Fibroblast of lung (primary cell): Measurements from ENCODE around the gene COL11A2. TPM values are rescaled to one million over a fixed set of nuclear protein-coding genes. Genes with fewer than 3 reads are reported as not detected.
"Not testable (repeated sequence)": the region's sequence is repeated elsewhere in the genome, so short reads cannot be mapped to it uniquely, and the experiment has no call there.

Source experiments
- DNase-seq, 2 donors: peaks; one replicate each; pipeline versions ENCODE4 v3.0.0 to v3.0.0-alpha.2; 2010; ENCODE audit warnings: low read depth in 2 of 2
- H2AFZ ChIP-seq: 2 replicates; pipeline ENCODE4 v1.5.1; 2012; ENCODE audit warnings: low read length, control low read depth, inconsistent platforms
- H3K27ac ChIP-seq: 2 replicates; pipeline ENCODE4 v1.5.1; 2011; ENCODE audit warnings: low read length, control low read depth; ENCODE audit not compliant: insufficient read depth
- H3K27me3 ChIP-seq: 2 replicates; pipeline ENCODE4 v1.5.1; 2011; ENCODE audit warnings: mild to moderate bottlenecking, low read length; ENCODE audit not compliant: control insufficient read depth, insufficient read depth
- H3K36me3 ChIP-seq: 2 replicates; pipeline ENCODE4 v1.5.1; 2011; ENCODE audit warnings: low read length; ENCODE audit not compliant: control insufficient read depth, insufficient read depth
- H3K4me1 ChIP-seq: 2 replicates; pipeline ENCODE4 v1.5.1; 2011; ENCODE audit warnings: low read length; ENCODE audit not compliant: control insufficient read depth, insufficient read depth; ENCODE audit errors: extremely low read depth
- H3K4me2 ChIP-seq: 2 replicates; pipeline ENCODE4 v1.5.1; 2011; ENCODE audit warnings: low read length, control low read depth; ENCODE audit not compliant: insufficient read depth; ENCODE audit errors: extremely low read depth
- H3K4me3 ChIP-seq, 4 experiments: fragments of 200-600 bp in 1 of 4; sonication (generic) in 1 of 4; replicated peaks in 1 of 4; 2 replicates each; pipeline ENCODE4 v1.5.1; 2011 to 2016; ENCODE audit warnings: low read length in 4 of 4, low read depth in 3 of 4, mild to moderate bottlenecking in 3 of 4, control low read depth in 2 of 4, inconsistent platforms in 1 of 4, mixed read lengths in 1 of 4; ENCODE audit not compliant: insufficient read depth in 1 of 4; ENCODE audit errors: control extremely low read depth in 1 of 4
- H3K79me2 ChIP-seq: 2 replicates; pipeline ENCODE4 v1.5.1; 2012; ENCODE audit warnings: mild to moderate bottlenecking, low read length, inconsistent platforms; ENCODE audit not compliant: control insufficient read depth, insufficient read depth
- H3K9ac ChIP-seq: 2 replicates; pipeline ENCODE4 v1.5.1; 2011; ENCODE audit warnings: mild to moderate bottlenecking, low read length, control low read depth; ENCODE audit not compliant: insufficient read depth
- H3K9me3 ChIP-seq: 2 replicates; pipeline ENCODE4 v1.5.1; 2012; ENCODE audit warnings: low read depth, low read length; ENCODE audit not compliant: control insufficient read depth, insufficient read depth
- H4K20me1 ChIP-seq: 2 replicates; pipeline ENCODE4 v1.5.1; 2011; ENCODE audit warnings: low read length; ENCODE audit not compliant: control insufficient read depth, insufficient read depth; ENCODE audit errors: extremely low read depth
- CTCF ChIP-seq, 2 donors: IDR thresholded peaks in 1 of 2; conservative IDR thresholded peaks in 1 of 2; 1 replicate in 1 of 2; 2 replicates in 1 of 2; pipeline ENCODE4 v1.5.1; 2011 to 2012; ENCODE audit warnings: low read length in 2 of 2, control low read depth in 1 of 2, inconsistent platforms in 1 of 2, low read depth in 1 of 2, mild to moderate bottlenecking in 1 of 2
- EZH2 ChIP-seq: IDR thresholded peaks from 2 replicates; pipeline ENCODE4 v1.5.1; 2012; ENCODE audit warnings: low read length, control low read depth, mild to moderate bottlenecking; ENCODE audit errors: missing control alignments
- polyA plus RNA-seq, 2 donors: library from polyadenylated mRNA; depleted of rRNA in 1 of 2; stranded (reverse) in 1 of 2; unstranded in 1 of 2; fragments of >200 nt; gene quantifications; 2 replicates each; pipeline ENCODE4 v1.2.1, GENCODE V29; 2011 to 2012; ENCODE audit warnings: missing spikeins in 1 of 2
- total RNA-seq: library from RNA; depleted of rRNA; stranded (reverse); fragments of >200 nt; gene quantifications from 2 replicates; pipeline ENCODE4 v1.2.1, GENCODE V29; 2014

The COL11A2 gene
- total and polyA plus RNA-seq, 2 donors (not counting 1 experiment from before 2014, with no cell fraction given), result 0.17 TPM

GRCh38 chr6:33154349-33154748, 37.9 kb downstream of the COL11A2 start:
- no peaks in the 10 kb centered on the region for H4K20me1 ChIP-seq
- no peak overlapping the region for H3K27ac ChIP-seq
- no peaks in the 10 kb centered on the region for H3K79me2 ChIP-seq
- no peak overlapping the region for H3K9ac ChIP-seq
- no peak for TF ChIP-seq EZH2
- no peak for TF ChIP-seq CTCF (conservative IDR thresholded peaks at IDR 0.05 in 1 of 2, IDR thresholded peaks at IDR 0.05 in 1 of 2; ENCODE audit: low read depth in 1 of 2, low read length in 2 of 2)
- peaks cover 8% of the 10 kb centered on the region for H3K27me3 ChIP-seq
- no peaks in the 10 kb centered on the region for H3K36me3 ChIP-seq
- H3K9me3 ChIP-seq, result no peaks in the 10 kb centered on the region
- H2AFZ ChIP-seq, result no peak overlapping the region
- no peak for DNase-seq
- no peak overlapping the region for H3K4me2 ChIP-seq
- no peaks in the 10 kb centered on the region for H3K4me1 ChIP-seq
- H3K4me3 ChIP-seq, result no peak overlapping the region

GRCh38 chr6:33151050-33151449, 41.2 kb downstream of the COL11A2 start:
- H3K36me3 ChIP-seq, result no peaks in the 10 kb centered on the region
- TF ChIP-seq EZH2 (no peak), CTCF (conservative IDR thresholded peaks at IDR 0.05 in 1 of 2, IDR thresholded peaks at IDR 0.05 in 1 of 2; ENCODE audit: low read depth in 1 of 2, low read length in 2 of 2) (no peak)
- no peak for DNase-seq

GRCh38 chr6:33150560-33150959, 41.7 kb downstream of the COL11A2 start:
- not testable (repeated sequence) for H3K79me2 ChIP-seq, H3K36me3 ChIP-seq, H3K27me3 ChIP-seq, H3K4me2 ChIP-seq, H3K4me3 ChIP-seq, H4K20me1 ChIP-seq, DNase-seq, H2AFZ ChIP-seq, H3K9ac ChIP-seq, H3K9me3 ChIP-seq, H3K4me1 ChIP-seq, H3K27ac ChIP-seq

More at GRCh38 chr6:33151050-33151449, 41.2 kb downstream of the COL11A2 start:
- H3K27ac ChIP-seq, result no peak overlapping the region
- no peak overlapping the region for H3K4me3 ChIP-seq
- H3K4me2 ChIP-seq, result no peak overlapping the region
- no peaks in the 10 kb centered on the region for H4K20me1 ChIP-seq
- H2AFZ ChIP-seq, result no peak overlapping the region
- H3K9me3 ChIP-seq, result no peaks in the 10 kb centered on the region
- peaks cover 8% of the 10 kb centered on the region for H3K27me3 ChIP-seq
- no peaks in the 10 kb centered on the region for H3K79me2 ChIP-seq
- no peak overlapping the region for H3K9ac ChIP-seq
- no peaks in the 10 kb centered on the region for H3K4me1 ChIP-seq
